NCI-H2171 (cell line): ENCODE data around the gene CCDC50.

Experiments
- DNase-seq: peaks from one replicate; lab custom pipeline; 2025; lab: John Stamatoyannopoulos, UW

Gene CCDC50

GRCh38 chr3:191316876-191317603, 12.2 kb upstream of the CCDC50 start:
- no peak for DNase-seq

GRCh38 chr3:191320316-191320715, 8.9 kb upstream of the CCDC50 start:
- no peak for DNase-seq

- no peak for DNase-seq
Measured at GRCh38 chr3:191321019-191321767, 8.0 kb upstream of the CCDC50 start.

DNA sequence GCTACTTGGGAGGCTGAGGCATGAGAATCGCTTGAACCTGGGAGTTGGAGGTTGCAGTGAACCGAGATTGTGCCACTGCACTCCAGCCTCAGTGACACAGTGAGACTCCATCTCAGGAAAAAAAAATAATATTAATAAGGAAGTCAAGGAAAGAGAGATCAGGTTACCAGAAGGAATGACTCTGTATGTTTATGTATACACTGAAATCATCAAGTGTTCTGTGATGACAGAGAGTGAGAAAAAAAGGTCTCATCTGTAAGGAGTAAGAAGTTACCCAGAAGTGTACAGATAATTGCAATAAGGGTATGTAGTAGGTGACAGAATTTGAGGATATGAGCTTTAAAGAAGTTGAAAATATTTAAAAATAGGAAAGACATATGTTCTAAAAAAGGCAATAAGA, 4.3 kb upstream of the CCDC50 start:
- DNase-seq = no peak

DNA sequence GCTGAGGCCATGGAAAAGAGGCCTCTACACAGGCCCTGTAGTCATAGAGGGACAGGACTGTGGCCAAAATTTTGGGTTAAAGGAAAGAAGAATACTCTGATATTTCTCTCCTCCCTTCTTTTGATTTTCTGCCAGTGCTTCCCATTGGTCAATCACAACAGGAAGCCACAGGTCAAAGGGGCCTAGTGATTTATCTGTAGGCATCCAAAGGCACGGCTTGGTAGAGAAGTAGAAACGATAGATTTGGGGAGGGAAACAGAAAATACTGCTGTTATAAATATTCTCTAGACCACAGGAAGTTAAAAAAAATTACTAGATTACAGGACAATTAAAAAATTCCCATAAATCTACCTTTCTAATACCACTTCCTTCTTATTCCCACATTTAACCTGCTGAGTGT, 1.7 kb upstream of the CCDC50 start:
- no peak for DNase-seq

- DNase-seq = no peak
Measured at GRCh38 chr3:191328383-191328961, 722 bp upstream of the CCDC50 start.

GRCh38 chr3:191329654-191330529, 698 bp downstream of the CCDC50 start, which contains the start of gene UTS2B:
UTS2B (minus strand) TSS chr3:191330526; CDS start chr3:191282189, 48,337 bp downstream.
- peak; percentile 21 for DNase-seq

GRCh38 chr3:191330530-191331048, 1.4 kb downstream of the CCDC50 start:
- DNase-seq = no peak

- no peak for DNase-seq
Measured at GRCh38 chr3:191331388-191331787, 2.2 kb downstream of the CCDC50 start.

DNA sequence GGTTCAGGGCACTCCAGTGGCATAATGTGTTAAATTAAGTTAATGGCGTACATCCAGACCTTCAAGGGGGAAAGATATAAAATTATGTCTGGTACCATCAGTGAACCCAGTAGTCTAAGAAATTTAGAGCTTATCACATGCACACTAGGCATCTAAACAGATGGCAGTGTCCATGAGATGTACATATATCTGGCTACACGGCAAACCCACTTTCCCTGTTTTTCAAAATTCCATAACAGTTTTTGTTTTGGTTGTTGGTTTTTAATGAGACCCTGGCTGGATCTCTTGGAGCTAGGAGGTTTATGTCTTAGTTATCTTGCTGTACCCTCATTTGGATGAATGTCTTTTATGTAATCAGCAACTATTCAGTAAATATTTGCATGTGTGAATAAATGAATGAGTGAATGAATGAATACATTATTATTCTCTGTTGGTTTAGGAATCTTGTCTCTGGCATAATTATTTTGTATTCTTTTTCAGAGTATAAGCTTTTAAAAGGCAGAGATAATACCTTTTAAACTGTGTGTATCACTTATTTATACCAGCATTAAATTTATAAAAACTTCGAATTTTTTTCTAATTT, 4.2 kb downstream of the CCDC50 start:
- DNase-seq = no peak

DNA sequence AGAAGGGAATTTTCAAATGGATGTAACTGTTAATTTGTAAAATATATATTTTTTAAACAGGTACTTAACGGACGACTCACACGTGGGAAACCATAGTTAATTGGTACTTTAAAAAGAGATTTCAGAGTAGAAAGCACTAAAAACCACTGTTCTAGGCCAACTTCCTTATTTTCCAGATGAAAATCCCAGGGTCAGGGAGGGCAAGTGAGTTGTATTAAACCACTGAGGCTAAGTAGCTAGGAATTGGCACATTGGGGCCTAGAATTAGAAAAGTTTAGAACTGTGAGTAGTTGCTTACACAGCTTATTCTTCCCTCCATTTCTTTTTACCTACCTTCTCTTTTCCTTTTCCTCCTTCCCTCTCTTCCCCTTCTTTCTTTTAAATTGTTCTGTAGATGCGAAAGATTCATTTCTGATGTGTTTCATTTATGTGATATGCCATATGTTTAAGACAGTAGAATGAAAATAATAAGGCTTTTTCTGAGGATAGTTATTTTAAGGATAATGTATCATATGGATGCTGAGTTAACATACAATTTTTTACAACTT, 5.2 kb downstream of the CCDC50 start:
- no peak for DNase-seq

DNA sequence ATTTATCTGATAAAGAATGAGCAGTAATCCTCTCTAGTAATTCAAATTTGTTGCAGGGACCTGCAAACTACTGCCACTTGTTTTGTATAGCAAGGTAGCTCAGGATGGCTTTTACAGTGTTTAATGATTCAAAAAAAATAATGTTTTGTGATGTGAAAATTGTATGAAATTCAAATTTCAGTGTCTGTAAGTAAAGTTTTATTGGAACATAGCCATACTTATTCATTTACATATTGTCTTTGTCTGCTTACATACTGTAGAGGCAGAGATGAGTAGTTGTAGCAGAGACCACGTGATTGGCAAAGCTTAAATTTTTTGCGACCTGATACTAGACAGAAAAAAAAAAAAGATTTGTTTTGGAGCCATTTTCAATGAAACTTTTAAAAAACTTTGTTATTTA, 7.6 kb downstream of the CCDC50 start:
- DNase-seq = no peak

DNA sequence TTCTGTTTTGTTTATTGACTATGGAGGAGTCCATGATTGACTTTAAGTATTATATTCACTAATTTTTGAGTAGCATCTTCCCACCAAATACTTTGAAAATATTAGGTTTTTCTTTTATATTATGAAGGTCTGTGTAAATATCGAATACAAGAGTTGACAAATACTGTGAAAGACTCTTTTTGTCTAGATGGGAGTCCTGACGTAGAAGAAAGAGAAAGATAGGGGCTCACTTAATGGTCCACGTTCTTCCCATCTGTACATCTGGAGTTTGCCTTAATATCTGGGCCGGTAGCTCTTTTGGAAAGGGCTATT, 8.9 kb downstream of the CCDC50 start:
- no peak for DNase-seq

DNA sequence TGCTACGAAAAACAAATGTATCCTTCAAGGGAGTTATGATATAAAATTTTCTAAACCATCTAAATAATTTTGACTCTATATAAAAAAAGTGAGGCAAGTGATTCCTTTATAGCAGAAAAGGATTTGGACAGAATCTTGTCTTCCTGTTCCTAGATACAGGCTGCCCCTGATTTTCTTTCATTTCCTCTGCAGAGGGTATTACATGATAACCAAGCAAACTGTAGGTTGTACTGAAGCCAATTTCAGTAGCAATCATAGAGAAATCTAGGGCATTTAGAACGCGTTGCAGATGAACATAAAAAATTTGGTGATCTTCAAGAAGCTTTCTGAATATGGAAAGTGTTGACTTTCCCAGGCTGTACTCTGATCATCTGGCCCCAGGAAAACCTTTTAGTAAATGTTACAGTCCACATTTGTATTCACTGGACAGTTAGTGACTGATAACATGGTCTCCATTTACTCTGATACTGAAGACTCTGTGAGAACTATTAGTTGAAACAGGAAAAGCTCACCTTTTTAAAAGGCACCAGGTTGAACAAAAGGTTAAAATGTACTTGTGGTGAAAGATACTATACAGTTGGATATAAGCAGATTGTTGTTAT, 10.2 kb downstream of the CCDC50 start:
- no peak for DNase-seq

GRCh38 chr3:191340351-191340750, 11.2 kb downstream of the CCDC50 start:
- DNase-seq = no peak

DNA sequence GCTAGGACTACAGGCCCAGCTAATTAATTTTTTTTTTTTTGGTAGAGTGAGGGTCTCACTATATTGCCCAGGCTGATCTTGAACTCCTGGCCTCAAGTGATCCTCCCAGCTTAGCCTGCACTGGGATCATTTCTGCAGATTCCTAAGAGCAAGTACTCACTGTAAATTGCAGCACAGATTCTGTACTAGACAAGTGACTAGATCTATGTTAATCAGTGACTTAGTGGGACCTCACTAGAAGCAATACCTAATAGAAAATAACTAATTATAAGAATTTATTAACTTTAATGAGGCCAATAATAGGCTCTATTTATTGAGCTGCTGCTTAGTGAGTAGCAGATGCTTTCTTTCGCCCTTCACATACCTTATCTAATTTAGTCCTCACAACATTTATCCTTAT, 11.8 kb downstream of the CCDC50 start:
- DNase-seq = no peak

DNA sequence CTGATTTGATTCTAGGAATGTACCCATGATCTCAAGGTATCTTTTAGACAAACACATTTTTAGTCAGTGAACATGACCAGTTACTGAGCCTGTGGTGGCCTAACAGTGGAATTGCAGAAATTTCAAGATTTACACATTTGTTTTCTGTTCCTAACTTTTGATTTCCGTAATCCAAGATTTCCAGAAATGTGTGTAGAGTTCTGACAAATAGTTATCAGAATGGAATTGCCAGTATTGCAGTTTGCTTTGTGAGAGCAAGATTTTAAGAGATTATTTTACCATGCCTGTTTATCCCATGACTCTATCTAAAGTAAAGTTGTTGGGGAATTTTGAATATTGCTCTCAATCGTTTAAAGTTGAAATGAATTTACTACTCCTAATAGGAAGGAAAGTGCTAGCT, 12.8 kb downstream of the CCDC50 start:
- no peak for DNase-seq

- no peak for DNase-seq
Measured at GRCh38 chr3:191342411-191342810, 13.2 kb downstream of the CCDC50 start.

DNA sequence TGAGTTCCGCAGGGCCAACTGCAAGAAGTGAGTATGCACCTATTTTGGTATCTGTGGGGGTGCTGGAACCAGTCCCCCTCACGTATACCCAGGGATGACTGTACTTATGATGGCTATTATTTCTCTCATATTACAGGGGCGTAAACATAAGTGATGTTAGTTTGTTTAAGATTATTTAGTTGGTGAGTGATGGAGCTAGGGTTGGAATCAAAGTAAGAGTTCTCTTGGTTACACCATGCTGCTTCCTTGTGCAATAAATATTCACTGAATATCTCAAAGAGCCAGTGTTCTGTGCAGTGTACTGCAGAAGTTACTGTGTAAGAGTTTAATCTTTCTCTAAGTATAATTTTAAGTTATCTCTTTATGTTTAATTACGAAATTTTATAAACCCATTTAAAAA, 13.9 kb downstream of the CCDC50 start:
- no peak for DNase-seq

DNA sequence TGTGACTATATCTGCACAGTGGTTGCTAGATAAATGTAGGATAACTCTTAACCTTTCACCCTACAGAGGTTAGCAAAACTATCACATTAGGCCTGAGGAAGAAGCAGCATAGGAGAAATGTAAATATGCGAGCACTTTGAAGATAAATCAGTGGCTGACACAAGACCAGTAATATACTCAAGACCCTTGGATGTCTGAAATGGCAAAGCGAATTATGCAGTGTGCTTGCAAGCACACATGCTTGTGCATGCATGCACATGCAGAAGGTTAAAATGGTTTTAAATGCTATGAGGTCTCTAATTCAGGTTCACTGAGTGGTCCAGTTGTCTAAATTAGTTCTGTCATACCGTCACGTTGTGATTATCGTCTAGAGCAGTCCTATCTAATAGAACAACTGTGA, 14.7 kb downstream of the CCDC50 start:
- no peak for DNase-seq

DNA sequence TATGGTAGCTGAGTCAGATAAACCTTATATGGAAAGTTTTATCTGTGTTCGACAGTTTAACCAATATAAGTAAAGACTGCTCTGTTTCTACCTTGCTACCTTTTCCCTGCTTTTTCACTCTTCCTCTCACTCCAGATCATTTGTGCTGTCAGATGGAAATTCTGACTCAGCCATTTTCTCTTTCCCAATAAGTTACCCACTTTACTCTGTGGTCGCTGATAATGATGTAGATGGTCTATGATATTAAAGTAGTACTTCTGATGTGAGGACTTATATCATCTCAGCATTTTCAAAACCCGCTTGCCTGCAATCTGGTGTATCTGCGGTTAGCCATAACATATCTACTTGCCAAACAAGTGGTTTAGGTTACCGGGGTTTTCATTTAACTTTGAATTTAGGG, 16.1 kb downstream of the CCDC50 start:
- DNase-seq = no peak
